Measurements from ENCODE around the gene WDR75.

DNA sequence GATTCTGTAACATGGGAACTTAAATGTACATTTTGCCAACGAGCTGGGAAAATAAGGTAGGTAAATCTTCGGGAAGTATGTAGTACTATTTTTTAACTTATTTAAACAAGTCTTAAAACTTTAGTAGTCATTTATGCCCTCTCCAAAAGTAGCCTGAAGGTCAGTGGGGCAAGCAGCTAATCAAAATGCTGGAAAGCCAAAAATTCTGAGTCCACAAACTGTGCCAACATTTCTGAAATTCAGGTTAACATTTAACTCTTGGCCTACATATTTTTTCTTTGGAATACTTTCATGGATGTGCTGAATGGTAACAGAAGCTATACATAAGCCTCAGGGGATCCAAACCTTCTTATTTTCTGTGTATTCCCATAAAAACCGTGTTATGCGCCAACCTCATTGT lies 26.3 kb downstream of the WDR75 start:
- TF ChIP-seq, protein P1, sequence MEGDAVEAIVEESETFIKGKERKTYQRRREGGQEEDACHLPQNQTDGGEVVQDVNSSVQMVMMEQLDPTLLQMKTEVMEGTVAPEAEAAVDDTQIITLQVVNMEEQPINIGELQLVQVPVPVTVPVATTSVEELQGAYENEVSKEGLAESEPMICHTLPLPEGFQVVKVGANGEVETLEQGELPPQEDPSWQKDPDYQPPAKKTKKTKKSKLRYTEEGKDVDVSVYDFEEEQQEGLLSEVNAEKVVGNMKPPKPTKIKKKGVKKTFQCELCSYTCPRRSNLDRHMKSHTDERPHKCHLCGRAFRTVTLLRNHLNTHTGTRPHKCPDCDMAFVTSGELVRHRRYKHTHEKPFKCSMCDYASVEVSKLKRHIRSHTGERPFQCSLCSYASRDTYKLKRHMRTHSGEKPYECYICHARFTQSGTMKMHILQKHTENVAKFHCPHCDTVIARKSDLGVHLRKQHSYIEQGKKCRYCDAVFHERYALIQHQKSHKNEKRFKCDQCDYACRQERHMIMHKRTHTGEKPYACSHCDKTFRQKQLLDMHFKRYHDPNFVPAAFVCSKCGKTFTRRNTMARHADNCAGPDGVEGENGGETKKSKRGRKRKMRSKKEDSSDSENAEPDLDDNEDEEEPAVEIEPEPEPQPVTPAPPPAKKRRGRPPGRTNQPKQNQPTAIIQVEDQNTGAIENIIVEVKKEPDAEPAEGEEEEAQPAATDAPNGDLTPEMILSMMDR (conservative IDR thresholded peaks at IDR 0.05), result no peak
- TF ChIP-seq EZH2 (IDR thresholded peaks at IDR 0.05; ENCODE audit: low read depth), result no peak
